Duodenal mucosa (tissue), 2 donors: Measurements from ENCODE around the gene ADARB2.

Experiments used
- H3K27ac ChIP-seq: one replicate; pipeline ENCODE4 v1.7.0; 2013; ENCODE audit warnings: low read depth, low read length
- H3K27me3 ChIP-seq, 2 donors: one replicate each; pipeline ENCODE4 v1.7.0; 2013; ENCODE audit warnings: low read length in 2 of 2, control low read depth in 1 of 2; ENCODE audit not compliant: insufficient read depth in 2 of 2, control insufficient read depth in 1 of 2
- H3K36me3 ChIP-seq, 2 donors: one replicate each; pipeline ENCODE4 v1.7.0; 2013; ENCODE audit warnings: low read length in 2 of 2, control low read depth in 1 of 2; ENCODE audit not compliant: insufficient read depth in 2 of 2, control insufficient read depth in 1 of 2
- H3K4me1 ChIP-seq, 2 donors: one replicate each; pipeline ENCODE4 v1.7.0; 2013; ENCODE audit warnings: low read length in 2 of 2, control low read depth in 1 of 2; ENCODE audit not compliant: insufficient read depth in 2 of 2, control insufficient read depth in 1 of 2
- H3K4me3 ChIP-seq, 2 donors: one replicate each; pipeline ENCODE4 v1.7.0; 2013; ENCODE audit warnings: low read length in 2 of 2, low read depth in 1 of 2
- H3K9ac ChIP-seq, 2 donors: one replicate each; pipeline ENCODE4 v1.7.0; 2013; ENCODE audit warnings: low read length in 2 of 2, low read depth in 1 of 2
- H3K9me3 ChIP-seq, 2 donors: one replicate each; pipeline ENCODE4 v1.7.0; 2013; ENCODE audit warnings: low read length in 2 of 2, control low read depth in 1 of 2; ENCODE audit not compliant: control insufficient read depth in 1 of 2

The ADARB2 gene

DNA sequence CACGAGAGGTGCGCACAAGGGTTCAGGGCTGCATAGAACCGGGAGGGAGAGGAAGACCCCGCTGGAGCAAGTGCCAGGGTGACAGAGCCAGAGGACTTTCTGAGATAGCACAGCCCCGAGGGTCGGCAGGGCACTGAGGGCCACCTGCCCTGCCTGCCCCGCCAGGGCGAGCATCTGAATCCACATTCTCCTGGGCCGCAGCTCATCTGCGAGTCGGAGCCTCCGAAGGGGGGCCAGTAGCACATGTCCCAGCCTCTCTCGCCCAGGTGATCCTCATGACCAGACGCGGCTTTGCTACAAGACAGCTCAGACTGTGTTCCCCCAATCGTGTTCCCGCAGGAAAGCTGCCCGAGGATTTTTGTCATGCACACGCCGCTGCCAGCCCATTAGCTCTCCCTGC is 71.2 kb downstream of the ADARB2 start:
- no peak overlapping the region for H3K4me3 ChIP-seq
- no peaks in the 10 kb centered on the region for H3K9me3 ChIP-seq
- no peak overlapping the region for H3K27ac ChIP-seq
- no peaks in the 10 kb centered on the region for H3K36me3 ChIP-seq
- no peaks in the 10 kb centered on the region for H3K27me3 ChIP-seq
- H3K9ac ChIP-seq = no peak overlapping the region
- H3K4me1 ChIP-seq = no peaks in the 10 kb centered on the region

DNA sequence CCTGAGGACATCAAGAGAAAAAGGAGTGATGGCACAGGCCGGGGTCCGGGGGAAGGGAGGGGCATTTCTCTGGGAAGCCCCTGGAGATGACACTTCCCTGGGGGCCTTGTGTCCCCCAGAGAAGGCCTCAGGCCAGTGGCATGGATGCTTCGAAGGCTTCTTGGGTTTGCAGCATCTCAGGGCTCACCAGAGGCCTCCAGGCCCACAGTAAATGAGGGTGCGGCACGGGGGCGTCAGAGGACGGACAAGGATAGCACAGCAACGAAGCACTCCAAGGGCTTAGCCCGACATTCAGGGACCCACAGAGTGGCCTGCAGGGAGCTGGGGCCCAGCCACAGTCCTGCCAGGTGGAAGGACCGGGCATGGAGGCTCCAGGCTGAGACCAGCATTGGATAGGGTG is 71.6 kb downstream of the ADARB2 start:
- Histone ChIP-seq H3K9me3 (no peaks in the 10 kb centered on the region), H3K4me1 (no peaks in the 10 kb centered on the region), H3K36me3 (no peaks in the 10 kb centered on the region), H3K27ac (no peak overlapping the region), H3K4me3 (no peak overlapping the region), H3K9ac (no peak overlapping the region), H3K27me3 (no peaks in the 10 kb centered on the region)

DNA sequence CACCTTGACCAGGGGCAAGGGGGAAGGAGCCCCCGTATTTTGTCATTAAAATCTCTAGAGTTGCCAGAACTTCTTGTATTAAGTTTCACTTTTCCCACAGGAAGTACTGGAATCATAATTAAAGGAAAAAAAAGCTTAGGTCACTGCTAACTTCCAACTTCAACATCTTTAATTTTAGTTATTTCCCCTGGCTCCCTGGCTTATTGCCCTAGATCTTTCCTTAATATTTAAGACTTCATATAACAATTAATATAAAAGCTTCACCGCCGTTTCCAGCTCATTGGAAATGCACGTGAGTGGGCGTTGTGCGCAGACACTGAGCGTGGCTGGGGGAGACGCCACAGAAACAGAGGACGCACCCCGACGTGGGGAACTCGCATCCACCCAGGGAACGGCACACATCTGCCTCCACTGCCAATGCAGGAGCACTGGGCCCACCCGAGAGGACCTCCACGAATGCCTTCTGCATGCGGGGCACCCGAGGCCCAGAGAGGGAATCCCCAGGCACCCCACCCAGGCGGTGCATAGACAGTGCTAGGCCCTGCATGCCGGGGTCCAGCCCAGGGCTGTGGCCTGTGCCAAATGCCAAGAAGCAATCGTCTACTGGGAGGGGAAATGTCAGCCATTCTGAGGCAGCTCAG is 72.2 kb downstream of the ADARB2 start:
- no peaks in the 10 kb centered on the region for H3K36me3 ChIP-seq
- no peaks in the 10 kb centered on the region for H3K4me1 ChIP-seq
- no peak overlapping the region for H3K4me3 ChIP-seq
- no peaks in the 10 kb centered on the region for H3K27me3 ChIP-seq
- no peaks in the 10 kb centered on the region for H3K9me3 ChIP-seq
- H3K9ac ChIP-seq = no peak overlapping the region
- no peak overlapping the region for H3K27ac ChIP-seq

DNA sequence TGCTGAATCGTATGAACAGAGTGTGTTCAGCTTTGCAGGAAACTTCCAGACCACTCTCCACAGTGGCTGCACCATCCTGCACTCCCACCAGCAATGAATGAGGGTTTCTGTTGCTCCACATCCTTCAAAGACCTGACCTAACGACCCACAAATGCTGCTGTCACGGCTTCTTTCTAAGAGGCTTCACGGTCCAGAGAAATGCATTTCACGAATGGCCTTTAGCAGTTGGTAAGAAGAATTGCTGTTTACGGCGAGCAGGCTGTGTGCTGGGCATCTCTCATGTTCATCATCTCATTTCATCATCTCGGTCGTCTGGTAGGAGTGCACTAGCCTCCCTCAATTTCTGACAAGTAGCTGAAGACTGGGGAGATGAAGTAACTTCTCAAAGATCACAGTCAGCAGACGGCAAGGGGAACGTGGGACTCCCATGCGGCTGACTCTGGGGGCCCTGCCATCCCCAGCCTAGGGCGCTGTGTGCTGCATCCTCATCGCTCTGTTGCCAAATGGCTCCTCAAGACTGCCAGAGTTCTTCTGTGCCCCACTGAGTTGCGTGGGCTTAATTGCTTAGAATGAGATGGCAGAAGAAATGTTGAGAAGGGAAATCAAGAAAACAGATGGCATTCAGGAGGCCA is 72.9 kb downstream of the ADARB2 start:
- no peak overlapping the region for H3K9ac ChIP-seq

DNA sequence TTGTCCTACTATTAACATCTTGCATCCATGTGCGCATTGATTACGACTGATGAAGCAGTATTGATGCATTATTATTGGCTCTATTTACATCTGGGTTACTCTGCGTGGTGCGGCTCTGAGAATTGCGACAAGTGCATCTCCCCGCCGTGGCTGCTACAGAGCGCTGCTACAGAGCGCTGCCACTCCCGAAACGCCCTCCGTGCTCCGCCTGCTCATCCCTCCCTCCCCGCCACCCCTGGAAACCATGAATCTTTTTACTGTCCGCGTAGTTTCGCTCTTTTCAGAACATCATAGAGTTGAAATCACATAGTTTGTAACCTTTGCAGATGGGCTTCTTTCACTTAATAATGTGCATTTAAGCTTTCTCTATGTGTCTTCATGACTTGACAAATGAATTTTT is 74.1 kb downstream of the ADARB2 start:
- Histone ChIP-seq H3K4me1 (no peaks in the 10 kb centered on the region), H3K36me3 (no peaks in the 10 kb centered on the region), H3K27me3 (no peaks in the 10 kb centered on the region), H3K9me3 (no peaks in the 10 kb centered on the region), H3K4me3 (no peak overlapping the region), H3K9ac (no peak overlapping the region), H3K27ac (no peak overlapping the region)

More for the DNA sequence above, 72.9 kb downstream of the ADARB2 start:
- H3K36me3 ChIP-seq = no peaks in the 10 kb centered on the region
- no peaks in the 10 kb centered on the region for H3K4me1 ChIP-seq
- no peak overlapping the region for H3K27ac ChIP-seq
- no peaks in the 10 kb centered on the region for H3K27me3 ChIP-seq
- no peaks in the 10 kb centered on the region for H3K9me3 ChIP-seq
- H3K4me3 ChIP-seq = no peak overlapping the region

DNA sequence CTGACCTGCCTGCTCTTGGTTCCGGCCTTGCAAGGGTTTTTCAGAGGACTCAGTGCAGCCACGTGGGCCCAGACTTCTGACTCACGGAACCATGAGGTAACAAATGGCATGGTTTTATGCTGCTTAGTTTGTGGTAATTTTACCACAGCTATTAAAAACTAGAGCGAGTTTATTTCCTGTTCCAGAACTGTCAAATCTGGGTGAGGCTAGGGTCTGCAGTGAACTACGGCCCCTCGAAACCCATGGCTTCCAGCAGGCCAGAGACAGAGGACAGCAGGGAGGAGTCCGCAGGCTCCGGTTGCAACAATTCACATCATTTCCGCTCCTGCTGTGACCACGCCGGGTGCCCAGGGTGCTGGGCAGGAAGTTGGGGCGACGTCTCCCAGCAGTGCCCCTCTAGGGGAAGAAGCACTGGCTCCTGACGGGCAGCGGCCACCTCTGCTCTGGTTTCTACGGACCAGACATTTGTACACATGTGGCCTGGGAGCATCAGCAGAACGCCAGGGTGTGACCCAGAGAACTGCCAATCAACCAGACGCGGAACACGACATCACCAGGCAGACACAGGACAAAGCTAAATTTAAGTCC is 74.8 kb downstream of the ADARB2 start:
- Histone ChIP-seq H3K4me1 (no peaks in the 10 kb centered on the region), H3K36me3 (no peaks in the 10 kb centered on the region), H3K4me3 (no peak overlapping the region), H3K9ac (no peak overlapping the region), H3K27ac (no peak overlapping the region), H3K27me3 (no peaks in the 10 kb centered on the region), H3K9me3 (no peaks in the 10 kb centered on the region)

DNA sequence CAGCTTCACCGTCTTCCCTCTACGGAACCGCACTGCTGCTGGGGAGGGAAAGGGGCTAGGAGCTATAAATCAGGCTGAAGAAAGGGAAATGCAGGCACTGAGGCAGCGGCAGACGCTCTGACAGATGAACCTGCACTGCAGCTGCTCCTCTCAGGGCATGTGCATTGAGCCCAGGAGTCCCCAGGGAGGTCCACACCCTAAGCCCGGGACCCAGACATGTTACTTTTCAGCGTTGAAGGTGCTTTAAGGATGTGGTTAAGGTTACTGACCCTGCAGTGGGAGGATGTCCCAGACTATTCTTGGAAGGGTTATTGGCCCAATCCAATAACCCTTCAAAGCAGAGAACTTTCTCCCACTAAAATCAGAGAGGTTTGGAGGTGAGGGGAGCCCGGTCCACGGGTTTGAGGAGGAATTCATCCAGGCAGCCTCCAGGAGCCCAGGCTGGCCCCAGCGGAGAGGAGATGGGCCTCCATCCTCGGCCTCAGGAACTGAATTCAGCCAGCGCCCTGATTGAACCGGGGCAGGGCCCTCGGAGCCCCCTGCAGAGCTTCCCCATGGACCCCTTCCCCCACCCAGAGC is 75.4 kb downstream of the ADARB2 start:
- no peaks in the 10 kb centered on the region for H3K36me3 ChIP-seq
- no peaks in the 10 kb centered on the region for H3K9me3 ChIP-seq
- no peak overlapping the region for H3K27ac ChIP-seq

DNA sequence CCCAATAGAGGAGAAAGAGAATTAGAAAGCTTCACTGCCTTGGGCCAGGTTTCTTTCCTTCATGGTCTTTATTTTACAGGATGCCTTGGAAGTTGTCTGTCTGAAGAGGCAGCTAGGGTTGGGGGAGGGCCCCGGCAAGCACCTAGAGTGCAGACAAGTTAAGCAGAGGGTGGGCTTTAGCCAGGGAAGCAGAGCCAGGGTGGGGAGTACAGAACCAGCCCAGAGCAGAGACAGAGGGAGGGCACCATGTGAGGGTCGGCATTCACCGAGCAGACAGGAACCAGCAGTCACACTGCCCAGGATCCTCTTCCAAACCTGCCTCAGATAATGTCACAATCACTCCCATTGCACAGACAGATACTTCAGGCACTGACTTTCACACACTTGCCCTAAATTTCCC is 75.9 kb downstream of the ADARB2 start:
- no peak overlapping the region for H3K4me3 ChIP-seq
- H3K9ac ChIP-seq = no peak overlapping the region
- H3K27me3 ChIP-seq = no peaks in the 10 kb centered on the region
- H3K36me3 ChIP-seq = no peaks in the 10 kb centered on the region
- H3K4me1 ChIP-seq = no peaks in the 10 kb centered on the region
- H3K27ac ChIP-seq = no peak overlapping the region
- no peaks in the 10 kb centered on the region for H3K9me3 ChIP-seq

More for the DNA sequence above, 75.4 kb downstream of the ADARB2 start:
- Histone ChIP-seq H3K4me3 (no peak overlapping the region), H3K4me1 (no peaks in the 10 kb centered on the region), H3K9ac (no peak overlapping the region), H3K27me3 (no peaks in the 10 kb centered on the region)

DNA sequence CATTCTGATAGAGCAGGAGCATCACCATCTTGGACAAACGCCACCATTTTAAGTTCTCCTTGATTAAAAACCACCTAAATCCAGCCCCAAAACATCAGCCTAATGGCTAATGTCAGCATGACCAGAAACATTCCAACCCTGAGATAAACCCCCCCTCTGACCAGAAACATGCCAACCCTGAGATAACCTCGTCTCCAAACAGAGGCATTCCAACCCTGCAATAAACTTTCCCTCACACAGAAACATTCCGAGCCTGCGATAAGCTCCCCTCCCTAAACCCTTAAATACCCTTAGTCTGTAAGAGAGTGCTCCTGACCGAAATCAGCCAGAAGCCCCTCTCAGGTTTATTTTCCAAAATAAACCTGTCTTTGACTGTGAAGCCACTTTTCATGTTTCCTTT is 76.5 kb downstream of the ADARB2 start:
- Histone ChIP-seq H3K4me1 (peaks cover 0 to 1% of the 10 kb centered on the region in 2 donors), H3K9ac (no peak overlapping the region), H3K9me3 (no peaks in the 10 kb centered on the region), H3K27ac (no peak overlapping the region), H3K36me3 (no peaks in the 10 kb centered on the region), H3K27me3 (no peaks in the 10 kb centered on the region), H3K4me3 (no peak overlapping the region)

DNA sequence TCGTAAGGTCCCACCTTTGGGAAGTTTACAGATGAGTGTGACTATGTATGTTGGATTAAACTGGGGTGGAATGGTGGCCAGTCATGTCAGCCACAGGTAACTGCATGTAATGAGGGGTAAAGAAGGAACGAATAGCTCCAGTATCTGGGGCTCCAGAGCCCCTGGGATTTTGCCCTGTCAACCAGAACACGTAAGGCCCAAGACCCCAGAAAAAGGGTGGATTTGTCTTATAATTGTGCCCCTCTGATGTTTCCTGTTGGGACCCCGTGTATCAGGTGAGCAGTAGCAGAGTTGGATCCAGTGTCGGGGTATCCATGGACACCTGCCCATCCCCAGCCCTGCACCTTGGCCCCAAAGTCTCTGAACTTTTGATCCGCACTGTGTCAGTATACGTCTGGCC is 76.9 kb downstream of the ADARB2 start:
- H3K27ac ChIP-seq = no peak overlapping the region
- peaks cover under 1 to 5% of the 10 kb centered on the region in 2 donors for H3K4me1 ChIP-seq
- no peaks in the 10 kb centered on the region for H3K9me3 ChIP-seq
- H3K9ac ChIP-seq = no peak overlapping the region
- no peaks in the 10 kb centered on the region for H3K36me3 ChIP-seq
- H3K4me3 ChIP-seq = no peak overlapping the region
- H3K27me3 ChIP-seq = no peaks in the 10 kb centered on the region
